ENCODE data around the gene KAT6B.

The KAT6B gene

GRCh38 chr10:74882831-74883230 lies 56.4 kb downstream of the KAT6B start:
- Histone ChIP-seq H3K9me3 (ENCODE audit: control insufficient read depth, insufficient read depth, low read depth, low read length) (no peaks in the 10 kb centered on the region), H3K36me3 (ENCODE audit: control insufficient read depth in 2 of 2, insufficient read depth in 1 of 2, low read length in 2 of 2) (no peaks in the 10 kb centered on the region; a peak in 1 of 3 replicates), H3K4me1 (ENCODE audit: control insufficient read depth, insufficient read depth, low read length) (peaks cover 4% of the 10 kb centered on the region; the same call in 1 of the 2 replicates), H3K27ac (ENCODE audit: extremely low read depth, low read depth, low read length) (no peak overlapping the region), H3K4me3 (ENCODE audit: low read depth, low read length) (no peak overlapping the region)
- TF ChIP-seq KLF7 (tag by site-specific recombination; IDR thresholded peaks at IDR 0.05; ENCODE audit: borderline replicate concordance) (no peak), IKZF3 (tag by site-specific recombination; IDR thresholded peaks at IDR 0.05) (no peak), ZBTB48 (tag by site-specific recombination; IDR thresholded peaks at IDR 0.05) (no peak), ZNF26 (tag by site-specific recombination; IDR thresholded peaks at IDR 0.05) (no peak), ZNF677 (tag by site-specific recombination; IDR thresholded peaks at IDR 0.05) (no peak), ZNF174 (tag by site-specific recombination; IDR thresholded peaks at IDR 0.05) (no peak), ZNF48 (tag by site-specific recombination; IDR thresholded peaks at IDR 0.05) (no peak), ZNF266 (tag by site-specific recombination; IDR thresholded peaks at IDR 0.05; ENCODE audit: low read depth) (no peak), MZF1 (tag by site-specific recombination; IDR thresholded peaks at IDR 0.05; ENCODE audit: borderline replicate concordance) (no peak), ZFP41 (tag by site-specific recombination; IDR thresholded peaks at IDR 0.05; ENCODE audit: borderline replicate concordance) (no peak), ZNF768 (tag by site-specific recombination; IDR thresholded peaks at IDR 0.05) (no peak), GFI1B (tag by site-specific recombination; IDR thresholded peaks at IDR 0.05) (no peak), KLF8 (tag by site-specific recombination; IDR thresholded peaks at IDR 0.05) (no peak), ZIC2 (tag by site-specific recombination; IDR thresholded peaks at IDR 0.05) (no peak), ZNF423 (tag by site-specific recombination; IDR thresholded peaks at IDR 0.05) (no peak), SCRT1 (tag by site-specific recombination; IDR thresholded peaks at IDR 0.05; ENCODE audit: borderline replicate concordance) (no peak), ZBTB17 (tag by site-specific recombination; IDR thresholded peaks at IDR 0.05) (no peak), ZNF548 (tag by site-specific recombination; IDR thresholded peaks at IDR 0.05) (no peak)
- TF ChIP-seq, protein P1, sequence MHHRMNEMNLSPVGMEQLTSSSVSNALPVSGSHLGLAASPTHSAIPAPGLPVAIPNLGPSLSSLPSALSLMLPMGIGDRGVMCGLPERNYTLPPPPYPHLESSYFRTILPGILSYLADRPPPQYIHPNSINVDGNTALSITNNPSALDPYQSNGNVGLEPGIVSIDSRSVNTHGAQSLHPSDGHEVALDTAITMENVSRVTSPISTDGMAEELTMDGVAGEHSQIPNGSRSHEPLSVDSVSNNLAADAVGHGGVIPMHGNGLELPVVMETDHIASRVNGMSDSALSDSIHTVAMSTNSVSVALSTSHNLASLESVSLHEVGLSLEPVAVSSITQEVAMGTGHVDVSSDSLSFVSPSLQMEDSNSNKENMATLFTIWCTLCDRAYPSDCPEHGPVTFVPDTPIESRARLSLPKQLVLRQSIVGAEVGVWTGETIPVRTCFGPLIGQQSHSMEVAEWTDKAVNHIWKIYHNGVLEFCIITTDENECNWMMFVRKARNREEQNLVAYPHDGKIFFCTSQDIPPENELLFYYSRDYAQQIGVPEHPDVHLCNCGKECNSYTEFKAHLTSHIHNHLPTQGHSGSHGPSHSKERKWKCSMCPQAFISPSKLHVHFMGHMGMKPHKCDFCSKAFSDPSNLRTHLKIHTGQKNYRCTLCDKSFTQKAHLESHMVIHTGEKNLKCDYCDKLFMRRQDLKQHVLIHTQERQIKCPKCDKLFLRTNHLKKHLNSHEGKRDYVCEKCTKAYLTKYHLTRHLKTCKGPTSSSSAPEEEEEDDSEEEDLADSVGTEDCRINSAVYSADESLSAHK (tag by site-specific recombination; IDR thresholded peaks at IDR 0.05): no peak
- ChIA-PET POLR2A (no interaction called here), CTCF (no interaction called here)

- Histone ChIP-seq H3K9me3 (ENCODE audit: control insufficient read depth, insufficient read depth, low read depth, low read length) (no peaks in the 10 kb centered on the region), H3K4me1 (ENCODE audit: control insufficient read depth, insufficient read depth, low read length) (0 out of 2 replicates have a peak, but pooled peaks cover 3% of the 10 kb centered on the region), H3K36me3 (ENCODE audit: control insufficient read depth in 2 of 2, insufficient read depth in 1 of 2, low read length in 2 of 2) (no peaks in the 10 kb centered on the region; a peak in 1 of 3 replicates), H3K4me3 (ENCODE audit: low read depth, low read length) (no peak overlapping the region), H3K27ac (ENCODE audit: extremely low read depth, low read depth, low read length) (no peak overlapping the region)
- TF ChIP-seq ZSCAN16 (tag by site-specific recombination; IDR thresholded peaks at IDR 0.05) (no peak), ZNF311 (tag by site-specific recombination; IDR thresholded peaks at IDR 0.05; ENCODE audit: borderline replicate concordance) (no peak), FEZF1 (tag by site-specific recombination; IDR thresholded peaks at IDR 0.05) (no peak), KLF8 (tag by site-specific recombination; IDR thresholded peaks at IDR 0.05) (no peak), ZNF266 (tag by site-specific recombination; IDR thresholded peaks at IDR 0.05; ENCODE audit: low read depth) (no peak), ZIC2 (tag by site-specific recombination; IDR thresholded peaks at IDR 0.05) (no peak), KLF10 (tag by site-specific recombination; IDR thresholded peaks at IDR 0.05) (no peak)
- CTCF ChIA-PET: interaction anchor here (1.4 kb wide), 1 partner anchor 639 kb away, joined by 4 read pairs; no protein-coding TSS in a partner anchor
- POLR2A ChIA-PET: interaction anchor here (1.2 kb wide), 1 partner anchor 58 kb away, joined by 3 read pairs; no protein-coding TSS in a partner anchor
Measured at GRCh38 chr10:74883428-74883827, 57.0 kb downstream of the KAT6B start.

All from HEK293 (cell line).